Tibial artery (tissue), 4 donors: Measurements from ENCODE around the gene MYOD1.

Source experiments
- DNase-seq, 2 donors: peaks; one replicate each; pipeline ENCODE4 v3.0.0-alpha.2; 2019
- H3K27ac ChIP-seq, 2 donors: fragments of 200-600 bp; sonication (generic) in 1 of 2; 1 replicate in 1 of 2; 2 replicates in 1 of 2; pipeline ENCODE4 v1.5.1; 2018 to 2019; ENCODE audit warnings: mild to moderate bottlenecking in 1 of 2
- H3K27me3 ChIP-seq, 2 donors: fragments of 200-600 bp; sonication (generic) in 1 of 2; one replicate each; pipeline versions ENCODE4 v1.5.1 to v1.6.0; 2016 to 2019
- H3K36me3 ChIP-seq, 3 donors: fragments of 200-600 bp; sonication (generic) in 2 of 3; one replicate each; pipeline ENCODE4 v1.5.1; 2016 to 2019; ENCODE audit warnings: mild to moderate bottlenecking in 2 of 3
- H3K4me1 ChIP-seq, 4 donors: fragments of 200-600 bp; sonication (generic) in 2 of 4; 1 replicate in 3 of 4; 2 replicates in 1 of 4; pipeline ENCODE4 v1.5.1; 2016 to 2019
- H3K4me3 ChIP-seq, 2 donors: fragments of 200-600 bp; sonication (generic) in 1 of 2; 1 replicate in 1 of 2; 2 replicates in 1 of 2; pipeline ENCODE4 v1.5.1; 2018 to 2019; ENCODE audit warnings: mild to moderate bottlenecking in 2 of 2
- H3K9me3 ChIP-seq, 3 donors: fragments of 200-600 bp; sonication (generic) in 1 of 3; one replicate each; pipeline ENCODE4 v1.5.1; 2016 to 2019
- intact Hi-C: fragments of 100-400 bp; cut with DNase I; formaldehyde crosslinking; loops from one replicate; pipeline ENCODE4 v1.15.0; 2023; ENCODE audit warnings: low total_unique reads
- TF ChIP-seq, protein P1 (sequence below), 2 experiments: fragments of 200-600 bp in 1 of 2; fragments of 450-650 bp in 1 of 2; IDR thresholded peaks; one replicate each; pipeline ENCODE4 v1.5.1; 2017 to 2019; ENCODE audit warnings: antibody characterized with exemption in 2 of 2, mild to moderate bottlenecking in 1 of 2, moderate library complexity in 1 of 2

MYOD1 gene

DNA sequence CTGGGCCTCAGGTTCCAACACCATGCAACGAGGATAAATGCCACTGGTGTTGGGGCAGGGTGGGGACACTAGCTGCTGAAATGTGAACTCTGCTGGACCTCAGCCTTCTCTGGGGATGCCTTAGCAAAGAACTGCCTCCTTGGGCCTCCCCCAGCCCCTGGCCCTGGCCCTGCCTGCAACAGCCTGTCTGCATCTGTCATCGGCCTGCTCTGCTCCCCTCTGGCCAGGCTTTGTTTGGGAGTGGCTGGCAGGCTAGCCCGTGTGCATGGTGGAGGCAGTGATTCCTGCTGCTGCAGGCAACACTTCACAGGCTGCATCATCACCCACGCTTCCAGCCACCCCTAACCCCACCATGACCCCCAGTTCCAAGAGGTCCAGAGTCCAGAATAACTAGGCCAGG, 11.5 kb upstream of the MYOD1 start:
- H3K9me3 ChIP-seq: no peaks in the 10 kb centered on the region
- peaks cover 0 to 17% of the 10 kb centered on the region in 2 donors for H3K27me3 ChIP-seq
- TF ChIP-seq, protein P1, sequence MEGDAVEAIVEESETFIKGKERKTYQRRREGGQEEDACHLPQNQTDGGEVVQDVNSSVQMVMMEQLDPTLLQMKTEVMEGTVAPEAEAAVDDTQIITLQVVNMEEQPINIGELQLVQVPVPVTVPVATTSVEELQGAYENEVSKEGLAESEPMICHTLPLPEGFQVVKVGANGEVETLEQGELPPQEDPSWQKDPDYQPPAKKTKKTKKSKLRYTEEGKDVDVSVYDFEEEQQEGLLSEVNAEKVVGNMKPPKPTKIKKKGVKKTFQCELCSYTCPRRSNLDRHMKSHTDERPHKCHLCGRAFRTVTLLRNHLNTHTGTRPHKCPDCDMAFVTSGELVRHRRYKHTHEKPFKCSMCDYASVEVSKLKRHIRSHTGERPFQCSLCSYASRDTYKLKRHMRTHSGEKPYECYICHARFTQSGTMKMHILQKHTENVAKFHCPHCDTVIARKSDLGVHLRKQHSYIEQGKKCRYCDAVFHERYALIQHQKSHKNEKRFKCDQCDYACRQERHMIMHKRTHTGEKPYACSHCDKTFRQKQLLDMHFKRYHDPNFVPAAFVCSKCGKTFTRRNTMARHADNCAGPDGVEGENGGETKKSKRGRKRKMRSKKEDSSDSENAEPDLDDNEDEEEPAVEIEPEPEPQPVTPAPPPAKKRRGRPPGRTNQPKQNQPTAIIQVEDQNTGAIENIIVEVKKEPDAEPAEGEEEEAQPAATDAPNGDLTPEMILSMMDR (IDR thresholded peaks at IDR 0.05): no peak
- no peak overlapping the region for H3K4me3 ChIP-seq
- H3K27ac ChIP-seq: no peak overlapping the region
- no peaks in the 10 kb centered on the region for H3K4me1 ChIP-seq
- no peaks in the 10 kb centered on the region for H3K36me3 ChIP-seq
- intact Hi-C loops: no loop called here
- DNase-seq: no peak

DNA sequence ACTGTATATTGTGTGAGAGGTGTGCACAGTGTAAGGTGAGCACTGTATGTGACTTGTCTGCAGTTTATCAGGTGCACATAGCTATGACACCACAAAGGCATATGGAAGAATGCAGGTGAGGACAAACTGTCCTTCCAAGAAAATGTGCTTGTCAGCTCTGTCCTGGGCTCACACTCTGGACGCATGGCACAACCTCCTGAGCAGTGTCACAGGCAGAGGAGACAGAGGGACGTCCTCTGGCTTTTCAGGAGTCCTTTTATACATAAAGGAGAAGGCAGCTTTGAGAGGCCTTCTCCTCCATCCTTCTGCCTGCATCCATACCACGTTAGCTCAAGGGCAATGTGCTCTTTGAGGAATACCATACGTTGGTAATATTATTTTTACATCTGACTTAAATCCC, 7.5 kb upstream of the MYOD1 start:
- H3K27ac ChIP-seq: no peak overlapping the region
- no peaks in the 10 kb centered on the region for H3K36me3 ChIP-seq
- DNase-seq: no peak
- no peaks in the 10 kb centered on the region for H3K4me1 ChIP-seq
- H3K9me3 ChIP-seq: no peaks in the 10 kb centered on the region
- H3K27me3 ChIP-seq: peaks cover 0 to 49% of the 10 kb centered on the region in 2 donors
- intact Hi-C loops: no loop called here
- H3K4me3 ChIP-seq: no peak overlapping the region
- TF ChIP-seq, protein P1 (IDR thresholded peaks at IDR 0.05): no peak

DNA sequence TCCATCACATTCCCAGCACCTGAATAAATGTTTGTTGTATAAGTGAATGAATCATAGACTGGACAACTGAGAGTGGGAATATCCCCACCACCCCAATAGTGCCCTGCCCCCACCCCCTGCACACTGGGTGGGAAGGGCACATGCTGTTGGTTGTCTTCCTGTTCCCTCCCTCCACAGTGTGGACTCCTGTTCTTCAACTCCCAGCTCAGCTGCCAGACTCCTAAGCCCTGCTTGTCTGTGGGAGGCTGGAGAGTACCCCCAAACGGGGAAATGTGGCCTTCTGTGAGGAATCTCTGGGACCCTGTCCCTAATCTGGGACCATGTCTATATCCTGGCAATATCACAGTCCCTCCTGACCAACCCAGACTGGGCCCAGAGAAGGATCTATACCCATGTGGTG, 5.5 kb upstream of the MYOD1 start:
- H3K27me3 ChIP-seq: peaks cover 0 to 56% of the 10 kb centered on the region in 2 donors
- TF ChIP-seq, protein P1 (IDR thresholded peaks at IDR 0.05): no peak
- intact Hi-C loops: no loop called here
- no peak overlapping the region for H3K4me3 ChIP-seq
- H3K9me3 ChIP-seq: no peaks in the 10 kb centered on the region
- H3K4me1 ChIP-seq: no peaks in the 10 kb centered on the region
- H3K27ac ChIP-seq: no peak overlapping the region
- no peak for DNase-seq
- no peaks in the 10 kb centered on the region for H3K36me3 ChIP-seq

DNA sequence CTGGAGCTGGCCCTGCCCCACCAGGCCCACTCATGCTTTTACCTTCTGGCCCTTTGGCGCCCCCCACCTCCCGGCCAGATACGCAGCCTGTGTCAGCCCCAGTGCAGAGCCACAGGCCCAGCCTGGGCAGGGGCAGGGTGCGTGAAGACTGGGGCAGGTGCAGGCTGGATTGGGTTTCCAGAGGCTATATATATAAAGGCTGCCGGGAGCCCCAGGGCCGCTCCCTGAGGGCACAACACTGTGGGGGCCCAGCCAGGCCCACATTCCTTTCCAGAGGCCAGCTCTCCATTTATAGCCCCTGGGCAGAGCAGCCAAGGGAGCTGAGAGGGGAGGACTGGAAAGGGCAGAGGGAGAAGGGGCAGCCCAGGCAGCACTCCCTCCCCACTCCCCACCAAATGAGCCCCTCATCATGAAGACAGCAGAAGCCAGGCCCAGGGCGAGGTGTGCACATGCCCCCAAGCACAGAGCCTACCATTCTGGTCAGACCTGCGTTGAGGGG, 5.0 kb upstream of the MYOD1 start:
- TF ChIP-seq, protein P1 (IDR thresholded peaks at IDR 0.05): no peak
- H3K9me3 ChIP-seq: no peaks in the 10 kb centered on the region
- peak in 1 of 2 donors; percentile 19 for DNase-seq
- peaks cover 0 to 5% (median 1%) of the 10 kb centered on the region in 4 donors for H3K4me1 ChIP-seq
- H3K27me3 ChIP-seq: peaks cover 0 to 57% of the 10 kb centered on the region in 2 donors
- no peaks in the 10 kb centered on the region for H3K36me3 ChIP-seq
- no peak overlapping the region for H3K4me3 ChIP-seq
- H3K27ac ChIP-seq: no peak overlapping the region
- intact Hi-C loops: no loop called here

DNA sequence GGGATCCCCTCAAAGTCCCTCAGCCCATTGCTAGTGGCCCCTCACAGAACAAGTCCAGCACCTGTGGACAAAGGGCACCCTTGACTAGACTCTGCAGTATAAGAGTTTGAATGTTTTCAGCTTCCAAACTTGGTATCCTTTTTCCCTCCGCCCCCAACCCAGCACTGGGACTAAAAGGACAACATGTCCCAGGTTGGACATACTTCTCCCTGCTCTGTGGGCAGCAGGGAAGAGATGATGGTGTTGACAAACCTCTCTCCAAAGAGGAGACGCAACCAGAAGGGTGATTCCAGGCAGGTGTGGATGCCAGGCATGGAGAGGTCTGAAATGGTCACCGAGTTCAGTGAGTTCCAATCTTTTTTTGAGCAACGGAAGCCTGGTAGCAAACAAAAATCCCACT, 4.5 kb upstream of the MYOD1 start:
- Histone ChIP-seq H3K36me3 (no peaks in the 10 kb centered on the region), H3K9me3 (no peaks in the 10 kb centered on the region), H3K4me3 (no peak overlapping the region), H3K27ac (no peak overlapping the region), H3K4me1 (peaks cover 0 to 9% (median 1%) of the 10 kb centered on the region in 4 donors), H3K27me3 (peaks cover 0 to 57% of the 10 kb centered on the region in 2 donors)
- DNase-seq: no peak
- intact Hi-C loops: no loop called here
- TF ChIP-seq, protein P1 (IDR thresholded peaks at IDR 0.05): no peak

DNA sequence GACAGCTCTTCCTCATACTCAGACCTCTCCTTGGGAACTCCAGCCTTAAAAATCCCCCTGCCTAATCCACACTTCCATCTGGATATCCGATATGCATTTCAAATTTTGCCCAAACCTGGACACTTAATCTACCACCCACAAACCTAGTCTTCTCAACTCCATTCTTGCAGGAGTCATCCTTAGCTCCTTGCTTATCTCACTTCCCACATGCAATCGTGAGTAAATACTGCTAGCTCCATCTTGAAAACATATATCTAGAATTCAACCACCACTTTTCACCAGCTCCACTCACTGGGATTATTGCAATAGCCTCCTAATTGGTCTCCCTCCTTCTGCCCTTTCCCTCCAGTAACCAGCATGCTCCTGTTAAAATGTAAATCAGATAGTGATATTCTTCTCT, 2.6 kb upstream of the MYOD1 start:
- peaks cover 0 to 72% of the 10 kb centered on the region in 2 donors for H3K27me3 ChIP-seq
- H3K4me3 ChIP-seq: no peak overlapping the region
- TF ChIP-seq, protein P1 (IDR thresholded peaks at IDR 0.05): no peak
- H3K27ac ChIP-seq: no peak overlapping the region
- no peak for DNase-seq
- intact Hi-C loops: no loop called here
- no peaks in the 10 kb centered on the region for H3K36me3 ChIP-seq
- H3K9me3 ChIP-seq: no peaks in the 10 kb centered on the region
- peaks cover 0 to 26% (median 9%) of the 10 kb centered on the region in 4 donors for H3K4me1 ChIP-seq
